ENCODE measurements around the gene DRD2. TPM values are rescaled to one million over a fixed set of nuclear protein-coding genes. Genes with fewer than 3 reads are reported as not detected.

DRD2 gene
- total and polyA plus RNA-seq, 2 of the 13 experiments (the other 11 are each of a cell fraction or from before 2014, with no cell fraction given): not detected

- TF ChIP-seq THAP8 (CRISPR knock-in tag; IDR thresholded peaks at IDR 0.05; ENCODE audit: borderline replicate concordance) (no peak), ZFX (CRISPR knock-in tag; IDR thresholded peaks at IDR 0.05; ENCODE audit: low read depth) (no peak), ZNF333 (CRISPR knock-in tag; IDR thresholded peaks at IDR 0.05; ENCODE audit: borderline replicate concordance) (no peak), ZC3H13 (CRISPR knock-in tag; IDR thresholded peaks at IDR 0.05) (no peak)
- TF ChIP-seq, protein P1, sequence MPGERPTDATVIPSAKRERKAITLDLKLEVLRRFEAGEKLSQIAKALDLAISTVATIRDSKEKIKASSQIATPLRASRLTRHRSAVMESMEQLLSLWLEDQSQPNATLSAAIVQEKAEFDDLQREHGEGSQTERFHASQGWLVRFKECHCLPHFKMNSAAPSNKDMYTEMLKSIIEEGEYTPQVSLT (CRISPR knock-in tag; IDR thresholded peaks at IDR 0.05; ENCODE audit: borderline replicate concordance, low read depth): no peak
Observed at GRCh38 chr11:113473983-113474361, 1.2 kb downstream of the DRD2 start (continued).

GRCh38 chr11:113472471-113472870, 2.7 kb downstream of the DRD2 start:
- peaks cover 2 to 32% of the 10 kb centered on the region in 2 experiments for H3K27me3 ChIP-seq (ENCODE audit: control insufficient read depth in 1 of 2, insufficient read depth in 2 of 2, low read length in 2 of 2)
- CTCF ChIA-PET (ENCODE audit: low intra/inter-chr PET ratio, low total read pairs): no interaction called here
- ATAC-seq: no peak
- no peak overlapping the region for H3K9ac ChIP-seq (ENCODE audit: insufficient read depth, low read depth, low read length)
- WGBS (ENCODE audit: low lambda C conversion rate): 0% methylated on average over 1 of the region's 1 CpG
- DNase-seq (ENCODE audit: low spot score): no peak
- in situ Hi-C loops (cut with HindIII; ENCODE audit: extremely low pct_ligation_motif_present, low pct_unique_long_range_greater_than_20kb) (no loop called here), intact Hi-C loops (cut with micrococcal nuclease; ENCODE audit: unreplicated experiment) (no loop called here)
- POLR2A ChIA-PET: no interaction called here
- no peak overlapping the region for H3K27ac ChIP-seq (ENCODE audit: extremely low read length, insufficient read depth, low read length)
- TF ChIP-seq ZNF75D (CRISPR knock-in tag; IDR thresholded peaks at IDR 0.05; ENCODE audit: borderline replicate concordance): no peak
- TF ChIP-seq ZFAT (CRISPR knock-in tag; conservative IDR thresholded peaks at IDR 0.05): no peak
- TF ChIP-seq ZNF577 (CRISPR knock-in tag; IDR thresholded peaks at IDR 0.05; ENCODE audit: borderline replicate concordance, low read depth): no peak
- TF ChIP-seq YEATS4 (CRISPR knock-in tag; IDR thresholded peaks at IDR 0.05; ENCODE audit: borderline replicate concordance): no peak
- TF ChIP-seq HOXA9 (CRISPR knock-in tag; IDR thresholded peaks at IDR 0.05; ENCODE audit: borderline replicate concordance): no peak
- TF ChIP-seq MTF2 (CRISPR knock-in tag; IDR thresholded peaks at IDR 0.05; ENCODE audit: borderline replicate concordance): no peak
- TF ChIP-seq MAFK (conservative IDR thresholded peaks at IDR 0.05 in 1 of 2, IDR thresholded peaks at IDR 0.05 in 1 of 2; ENCODE audit: low read length in 2 of 2): no peak
- no peak for TF ChIP-seq NCOA2 (CRISPR knock-in tag; IDR thresholded peaks at IDR 0.05)
- no TSS peak for BruUV-seq (replicated peaks)
- H3K36me3 ChIP-seq (replicated peaks in 1 of 2; ENCODE audit: control insufficient read depth in 1 of 2, insufficient read depth in 2 of 2, low read length in 2 of 2): no peaks in the 10 kb centered on the region
- H2AFZ ChIP-seq (ENCODE audit: low read length): no peak overlapping the region
- H3K4me2 ChIP-seq (ENCODE audit: low read depth, low read length): no peak overlapping the region
- no peaks in the 10 kb centered on the region for H3K4me1 ChIP-seq (ENCODE audit: insufficient read depth, low read length)
- no peaks in the 10 kb centered on the region for H4K20me1 ChIP-seq (ENCODE audit: insufficient read depth, low read length)
- no peaks in the 10 kb centered on the region for H3K79me2 ChIP-seq (ENCODE audit: insufficient read depth, low read length)
- no peak for FAIRE-seq
- no peak overlapping the region for H3K4me3 ChIP-seq (replicated peaks in 1 of 3; ENCODE audit: insufficient read depth in 1 of 3, low read depth in 2 of 3, low read length in 3 of 3)
- H3K9me3 ChIP-seq (ENCODE audit: low read length): no peaks in the 10 kb centered on the region
